Measurements from ENCODE around the gene CUL2. TPM values are rescaled to one million over a fixed set of nuclear protein-coding genes. Genes with fewer than 3 reads are reported as not detected.
A peak's percentile ranks its signal among the peaks of the same experiment; 100 is the strongest.

Gene CUL2
- total RNA-seq, 1 experiment from 2014 or later = 36.1 TPM

GRCh38 chr10:35127289-35127891 lies 37.2 kb upstream of the CUL2 start:
- H3K4me2 ChIP-seq (ENCODE audit: low read length) = peak overlapping the region; percentile 85
- ChIA-PET CTCF (interaction anchor here (1.2 to 1.6 kb wide), 7 partner anchors 11 to 95 kb away, joined by 3 to 23 read pairs (median 5); no protein-coding TSS in a partner anchor), POLR2A (interaction anchor here (1.4 kb wide), 1 partner anchor 69 kb away, joined by 4 read pairs; no protein-coding TSS in a partner anchor), RAD21 (ENCODE audit: low non-redundant PET in 1 of 2, low total read pairs in 2 of 2, uncharacterized antibody in 2 of 2, unreplicated experiment in 2 of 2) (interaction anchor here in 1 of 2 experiments (1.2 kb wide), 1 partner anchor 69 kb away, joined by 5 read pairs; no protein-coding TSS in a partner anchor)
- peak overlapping the region; percentile 98 for H3K9ac ChIP-seq (ENCODE audit: low read length)
- H3K27me3 ChIP-seq (ENCODE audit: insufficient read depth, low read length) = no peaks in the 10 kb centered on the region
- no peaks in the 10 kb centered on the region for H3K9me2 ChIP-seq (ENCODE audit: insufficient read depth)
- H3K9me3 ChIP-seq (ENCODE audit: control insufficient read depth in 1 of 2, insufficient read depth in 1 of 2, low read depth in 1 of 2, low read length in 2 of 2) = no peaks in the 10 kb centered on the region
- H4K20me1 ChIP-seq (ENCODE audit: insufficient read depth) = no peaks in the 10 kb centered on the region
- H3K36me3 ChIP-seq (ENCODE audit: control insufficient read depth in 1 of 2, insufficient read depth in 2 of 2, low read length in 2 of 2) = no peaks in the 10 kb centered on the region
- DNase-seq (ENCODE audit: low read depth, low spot score) = no peak
- H3K27ac ChIP-seq (ENCODE audit: low read depth, low read length) = peak overlapping the region; percentile 99
- peak; percentile 8; the same call in 1 of the 2 replicates for ATAC-seq
- TF ChIP-seq ZFX (IDR thresholded peaks at IDR 0.05) = peak; percentile 84
- TF ChIP-seq, protein P1, sequence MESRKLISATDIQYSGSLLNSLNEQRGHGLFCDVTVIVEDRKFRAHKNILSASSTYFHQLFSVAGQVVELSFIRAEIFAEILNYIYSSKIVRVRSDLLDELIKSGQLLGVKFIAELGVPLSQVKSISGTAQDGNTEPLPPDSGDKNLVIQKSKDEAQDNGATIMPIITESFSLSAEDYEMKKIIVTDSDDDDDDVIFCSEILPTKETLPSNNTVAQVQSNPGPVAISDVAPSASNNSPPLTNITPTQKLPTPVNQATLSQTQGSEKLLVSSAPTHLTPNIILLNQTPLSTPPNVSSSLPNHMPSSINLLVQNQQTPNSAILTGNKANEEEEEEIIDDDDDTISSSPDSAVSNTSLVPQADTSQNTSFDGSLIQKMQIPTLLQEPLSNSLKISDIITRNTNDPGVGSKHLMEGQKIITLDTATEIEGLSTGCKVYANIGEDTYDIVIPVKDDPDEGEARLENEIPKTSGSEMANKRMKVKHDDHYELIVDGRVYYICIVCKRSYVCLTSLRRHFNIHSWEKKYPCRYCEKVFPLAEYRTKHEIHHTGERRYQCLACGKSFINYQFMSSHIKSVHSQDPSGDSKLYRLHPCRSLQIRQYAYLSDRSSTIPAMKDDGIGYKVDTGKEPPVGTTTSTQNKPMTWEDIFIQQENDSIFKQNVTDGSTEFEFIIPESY (IDR thresholded peaks at IDR 0.05; ENCODE audit: extremely low read depth, insufficient replicate concordance, low read length) = no peak
- intact Hi-C loops (cut with micrococcal nuclease) = loop anchor here (1.0 to 2.0 kb wide), 2 partner anchors 69 to 209 kb away; partner anchors contain the start of gene CCNY
- no peak overlapping the region for H2AFZ ChIP-seq (ENCODE audit: low read depth, low read length, poor library complexity, severe bottlenecking)
- peaks cover 35% of the 10 kb centered on the region for H3K79me2 ChIP-seq (ENCODE audit: insufficient read depth, low read length)
- H3K4me1 ChIP-seq (ENCODE audit: control insufficient read depth in 1 of 2, insufficient read depth in 2 of 2, low read length in 2 of 2) = peaks cover 3 to 21% of the 10 kb centered on the region in 2 experiments; a peak in 3 of 4 replicates
- TSS peak; percentile 66 for BruUV-seq (replicated peaks)
- H3K4me3 ChIP-seq (replicated peaks in 1 of 2; ENCODE audit: low read depth in 1 of 2, low read length in 2 of 2) = peak overlapping the region; percentile 92 to 97

Measured in HCT116 (cell line).